WTC11 (cell line): ENCODE measurements around the gene CCBE1. TPM values are rescaled to one million over a fixed set of nuclear protein-coding genes. Genes with fewer than 3 reads are reported as not detected.

ENCODE experiments used
- ATAC-seq: fragments of 200-7000 bp; cut with Tn5 transposase; 2 replicates; pipeline ENCODE4 v1.10.0; 2021; ENCODE audit warnings: mild to moderate bottlenecking, moderate library complexity
- CTCF ChIA-PET: fragments of 300-600 bp; sonication (Branson Sonifier 250); formaldehyde crosslinking; loops from one replicate; lab custom pipeline; 2021; ENCODE audit warnings: antibody characterized with exemption; lab: Charles Lee
- POLR2A ChIA-PET: fragments of 350-600 bp; sonication (Branson Sonifier 250); formaldehyde crosslinking; loops from one replicate; lab custom pipeline; 2021; ENCODE audit warnings: antibody characterized with exemption; lab: Charles Lee
- DNase-seq: peaks from one replicate; pipeline ENCODE4 v3.0.0; 2021; ENCODE audit warnings: low spot score
- H3K27ac Mint-ChIP-seq: 2 replicates; pipeline ENCODE4 v1.8.0; 2021; ENCODE audit warnings: mixed read lengths
- H3K27me3 Mint-ChIP-seq: 2 replicates; pipeline ENCODE4 v1.8.0; 2021; ENCODE audit warnings: low read depth, mild to moderate bottlenecking, moderate library complexity, mixed read lengths
- H3K36me3 Mint-ChIP-seq: 2 replicates; pipeline ENCODE4 v1.8.0; 2021; ENCODE audit warnings: mixed read lengths
- H3K4me1 Mint-ChIP-seq: 2 replicates; pipeline ENCODE4 v1.8.0; 2022; ENCODE audit warnings: mixed read lengths
- H3K4me3 Mint-ChIP-seq: 2 replicates; pipeline ENCODE4 v1.8.0; 2021; ENCODE audit warnings: mild to moderate bottlenecking, moderate library complexity, mixed read lengths
- H3K9me3 Mint-ChIP-seq: 2 replicates; pipeline ENCODE4 v1.8.0; 2021; ENCODE audit warnings: mixed read lengths
- ATF1 ChIP-seq: sonication (generic); formaldehyde crosslinking; IDR thresholded peaks from 2 replicates; pipeline ENCODE4 v1.8.1; 2023; ENCODE audit warnings: mild to moderate bottlenecking, moderate library complexity, missing genetic modification reagents
- CBFB ChIP-seq: sonication (generic); formaldehyde crosslinking; IDR thresholded peaks from 2 replicates; pipeline ENCODE4 v1.8.1; 2022; ENCODE audit warnings: mild to moderate bottlenecking, low read depth, missing genetic modification reagents
- CREB1 ChIP-seq: sonication (generic); formaldehyde crosslinking; IDR thresholded peaks from 2 replicates; pipeline ENCODE4 v1.8.0; 2023; ENCODE audit warnings: mild to moderate bottlenecking, missing genetic modification reagents
- CREM ChIP-seq: sonication (generic); formaldehyde crosslinking; IDR thresholded peaks from 2 replicates; pipeline ENCODE4 v1.8.1; 2022; ENCODE audit warnings: mild to moderate bottlenecking, missing genetic modification reagents, moderate library complexity
- E2F4 ChIP-seq: sonication (generic); formaldehyde crosslinking; IDR thresholded peaks from 2 replicates; pipeline ENCODE4 v1.8.1; 2022; ENCODE audit warnings: low read depth, mild to moderate bottlenecking, moderate library complexity, missing genetic modification reagents, borderline replicate concordance
- E2F5 ChIP-seq: sonication (generic); formaldehyde crosslinking; IDR thresholded peaks from 2 replicates; pipeline ENCODE4 v1.8.1; 2022; ENCODE audit warnings: mild to moderate bottlenecking, moderate library complexity, missing genetic modification reagents
- ERG ChIP-seq: fragments of 250-450 bp; sonication (Bioruptor Pico); IDR thresholded peaks from 2 replicates; pipeline ENCODE4 v1.8.0; 2021; ENCODE audit warnings: mild to moderate bottlenecking
- ESRRA ChIP-seq: sonication (generic); formaldehyde crosslinking; IDR thresholded peaks from 2 replicates; pipeline ENCODE4 v1.8.1; 2022; ENCODE audit warnings: mild to moderate bottlenecking, missing genetic modification reagents, borderline replicate concordance
- ETV6 ChIP-seq: sonication (generic); formaldehyde crosslinking; IDR thresholded peaks from 2 replicates; pipeline ENCODE4 v1.8.1; 2022; ENCODE audit warnings: mild to moderate bottlenecking, missing genetic modification reagents
- FOXK1 ChIP-seq: sonication (generic); formaldehyde crosslinking; IDR thresholded peaks from 2 replicates; pipeline ENCODE4 v1.8.0; 2022; ENCODE audit warnings: mild to moderate bottlenecking, moderate library complexity, missing genetic modification reagents
- FOXP1 ChIP-seq: sonication (generic); formaldehyde crosslinking; IDR thresholded peaks from 2 replicates; pipeline ENCODE4 v1.8.0; 2022; ENCODE audit warnings: missing genetic modification reagents, mild to moderate bottlenecking, moderate library complexity, borderline replicate concordance
- GABPB1 ChIP-seq: sonication (generic); formaldehyde crosslinking; IDR thresholded peaks from 2 replicates; pipeline ENCODE4 v1.8.1; 2023; ENCODE audit warnings: mild to moderate bottlenecking, missing genetic modification reagents
- GRHL2 ChIP-seq: fragments of 250-450 bp; sonication (Bioruptor Pico); IDR thresholded peaks from 2 replicates; pipeline ENCODE4 v1.8.0; 2022; ENCODE audit warnings: mild to moderate bottlenecking, moderate library complexity; ENCODE audit not compliant: insufficient replicate concordance, severe bottlenecking
- GTF2I ChIP-seq: fragments of 250-450 bp; sonication (Bioruptor Pico); conservative IDR thresholded peaks from 2 replicates; pipeline ENCODE4 v1.4.0; 2021; ENCODE audit warnings: mild to moderate bottlenecking
- NFE2L1 ChIP-seq: sonication (generic); formaldehyde crosslinking; IDR thresholded peaks from 2 replicates; pipeline ENCODE4 v1.8.1; 2023; ENCODE audit warnings: missing genetic modification reagents
- NR1H2 ChIP-seq: sonication (generic); formaldehyde crosslinking; IDR thresholded peaks from 2 replicates; pipeline ENCODE4 v1.9.0; 2021; ENCODE audit warnings: mild to moderate bottlenecking, moderate library complexity, missing genetic modification reagents
- RELA ChIP-seq: sonication (generic); formaldehyde crosslinking; IDR thresholded peaks from 2 replicates; pipeline ENCODE4 v1.8.1; 2022; ENCODE audit warnings: missing genetic modification reagents, mild to moderate bottlenecking, borderline replicate concordance
- SOX15 ChIP-seq: fragments of 250-450 bp; sonication (Bioruptor Pico); IDR thresholded peaks from 2 replicates; pipeline ENCODE4 v1.9.0; 2021; ENCODE audit warnings: mild to moderate bottlenecking
- SP1 ChIP-seq: sonication (generic); formaldehyde crosslinking; conservative IDR thresholded peaks from 2 replicates; pipeline ENCODE4 v1.8.1; 2022; ENCODE audit warnings: missing genetic modification reagents
- TEAD1 ChIP-seq: sonication (generic); formaldehyde crosslinking; IDR thresholded peaks from 2 replicates; pipeline ENCODE4 v1.8.0; 2022; ENCODE audit warnings: mild to moderate bottlenecking, missing genetic modification reagents
- TEAD4 ChIP-seq: sonication (generic); formaldehyde crosslinking; IDR thresholded peaks from 2 replicates; pipeline ENCODE4 v1.8.0; 2022; ENCODE audit warnings: mild to moderate bottlenecking, missing genetic modification reagents
- USF2 ChIP-seq: sonication (generic); formaldehyde crosslinking; IDR thresholded peaks from 2 replicates; pipeline ENCODE4 v1.8.1; 2023; ENCODE audit warnings: mild to moderate bottlenecking, missing genetic modification reagents, moderate library complexity
- ZNF138 ChIP-seq: sonication (generic); formaldehyde crosslinking; conservative IDR thresholded peaks from 2 replicates; pipeline ENCODE4 v1.8.1; 2022; ENCODE audit warnings: mild to moderate bottlenecking, moderate library complexity, missing genetic modification reagents
- ZNF263 ChIP-seq: sonication (generic); formaldehyde crosslinking; IDR thresholded peaks from 2 replicates; pipeline ENCODE4 v1.8.1; 2022; ENCODE audit warnings: low read depth, mild to moderate bottlenecking, moderate library complexity, missing genetic modification reagents
- total RNA-seq: library from RNA; stranded (reverse); gene quantifications from 3 replicates; pipeline ENCODE4 v1.2.3, GENCODE V29; 2021
- TF ChIP-seq, protein P1 (sequence below): sonication (generic); formaldehyde crosslinking; IDR thresholded peaks from 2 replicates; pipeline ENCODE4 v1.8.1; 2023; ENCODE audit warnings: mild to moderate bottlenecking, moderate library complexity, missing genetic modification reagents

Gene CCBE1
- total RNA-seq, 1 experiment from 2014 or later = 9.7 TPM

DNA sequence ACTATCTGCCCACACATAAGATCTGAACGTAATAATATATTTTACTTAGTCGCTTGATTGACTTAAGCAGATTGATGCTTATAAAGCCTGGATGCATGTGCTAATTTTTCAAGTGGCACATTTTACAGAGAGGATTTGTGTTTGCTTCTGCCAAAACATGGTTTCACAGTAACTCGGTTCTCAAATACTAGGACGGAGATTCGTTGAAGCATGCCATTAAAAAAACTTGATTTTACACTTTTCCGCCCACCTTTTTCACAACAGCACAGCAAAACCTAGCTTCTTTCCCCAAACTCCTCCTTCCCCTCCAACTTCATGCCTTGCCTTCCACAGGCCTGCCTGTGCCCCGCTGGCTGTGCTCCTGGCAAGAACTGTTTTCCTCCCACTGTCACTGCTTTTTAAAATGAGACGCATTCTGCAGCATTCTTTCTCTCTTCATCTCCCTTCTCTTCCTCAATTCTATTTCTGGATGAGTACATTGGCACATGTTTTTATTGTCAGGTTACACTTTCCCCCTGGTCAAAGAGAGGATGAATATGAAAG lies 283.0 kb downstream of the CCBE1 start:
- CTCF ChIA-PET = no interaction called here
- Mint-ChIP-seq H3K4me1 (peaks cover 3% of the 10 kb centered on the region), H3K27me3 (peaks cover 20% of the 10 kb centered on the region)

GRCh38 chr18:59402432-59403090 lies 294.7 kb downstream of the CCBE1 start:
- H3K27me3 Mint-ChIP-seq = peaks cover 8% of the 10 kb centered on the region
- CTCF ChIA-PET = interaction anchor here (0.5 to 2.7 kb wide), 61 partner anchors 10 to 421 kb away, joined by 3 to 133 read pairs (median 6); partner anchors contain the start of genes CCBE1, CPLX4, GRP and LMAN1
- ATAC-seq (peak; percentile 100), DNase-seq (peak; percentile 88)
- peaks cover 5% of the 10 kb centered on the region for H3K4me1 Mint-ChIP-seq
- H3K4me3 Mint-ChIP-seq = no peak overlapping the region
- H3K27ac Mint-ChIP-seq = no peak overlapping the region
- no peaks in the 10 kb centered on the region for H3K36me3 Mint-ChIP-seq
- H3K9me3 Mint-ChIP-seq = no peaks in the 10 kb centered on the region
- POLR2A ChIA-PET = interaction anchor here (0.5 to 1.5 kb wide), 4 partner anchors 22 to 134 kb away, joined by 3 to 5 read pairs (median 4); no protein-coding TSS in a partner anchor
- no peak for TF ChIP-seq USF2 (CRISPR knock-in tag)
- no peak for TF ChIP-seq GABPB1
- peak; percentile 27; the same call in 1 of the 2 replicates for TF ChIP-seq TEAD1 (CRISPR knock-in tag)
- TF ChIP-seq SOX15 (CRISPR knock-in tag) = no peak
- peak; percentile 88; the same call in 1 of the 2 replicates for TF ChIP-seq ZNF138 (CRISPR knock-in tag)
- no peak for TF ChIP-seq ZNF263
- no peak for TF ChIP-seq NFE2L1 (CRISPR knock-in tag)
- TF ChIP-seq SP1 (CRISPR knock-in tag) = 0 out of 2 replicates have a peak, but pooled peaks have one; percentile 21
- TF ChIP-seq CBFB (CRISPR knock-in tag) = peak; percentile 54; the same call in 1 of the 2 replicates
- no peak for TF ChIP-seq ESRRA (CRISPR knock-in tag)
- 0 out of 2 replicates have a peak, but pooled peaks have one; percentile 53 for TF ChIP-seq FOXP1 (CRISPR knock-in tag)
- TF ChIP-seq FOXK1 (CRISPR knock-in tag) = peak; percentile 75
- TF ChIP-seq ETV6 = peak; percentile 63; the same call in 1 of the 2 replicates
- no peak for TF ChIP-seq ERG
- TF ChIP-seq ATF1 (CRISPR knock-in tag) = no peak
- TF ChIP-seq, protein P1, sequence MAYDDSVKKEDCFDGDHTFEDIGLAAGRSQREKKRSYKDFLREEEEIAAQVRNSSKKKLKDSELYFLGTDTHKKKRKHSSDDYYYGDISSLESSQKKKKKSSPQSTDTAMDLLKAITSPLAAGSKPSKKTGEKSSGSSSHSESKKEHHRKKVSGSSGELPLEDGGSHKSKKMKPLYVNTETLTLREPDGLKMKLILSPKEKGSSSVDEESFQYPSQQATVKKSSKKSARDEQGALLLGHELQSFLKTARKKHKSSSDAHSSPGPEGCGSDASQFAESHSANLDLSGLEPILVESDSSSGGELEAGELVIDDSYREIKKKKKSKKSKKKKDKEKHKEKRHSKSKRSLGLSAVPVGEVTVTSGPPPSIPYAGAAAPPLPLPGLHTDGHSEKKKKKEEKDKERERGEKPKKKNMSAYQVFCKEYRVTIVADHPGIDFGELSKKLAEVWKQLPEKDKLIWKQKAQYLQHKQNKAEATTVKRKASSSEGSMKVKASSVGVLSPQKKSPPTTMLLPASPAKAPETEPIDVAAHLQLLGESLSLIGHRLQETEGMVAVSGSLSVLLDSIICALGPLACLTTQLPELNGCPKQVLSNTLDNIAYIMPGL (CRISPR knock-in tag) = peak; percentile 76
- TF ChIP-seq GRHL2 = no peak
- TF ChIP-seq E2F5 (CRISPR knock-in tag) = no peak
- TF ChIP-seq CREB1 (CRISPR knock-in tag) = no peak
- 0 out of 2 replicates have a peak, but pooled peaks have one; percentile 26 for TF ChIP-seq CREM

More for the DNA sequence above, 283.0 kb downstream of the CCBE1 start:
- no peak for ATAC-seq
- no peak overlapping the region for H3K27ac Mint-ChIP-seq
- POLR2A ChIA-PET = no interaction called here
- peaks cover 3% of the 10 kb centered on the region; the same call in 1 of the 2 replicates for H3K36me3 Mint-ChIP-seq
- TF ChIP-seq GTF2I (no peak), NR1H2 (CRISPR knock-in tag) (no peak), E2F4 (no peak), ZNF263 (no peak), TEAD4 (CRISPR knock-in tag) (no peak), RELA (CRISPR knock-in tag) (no peak)
- no peak for DNase-seq
- peaks cover 16% of the 10 kb centered on the region for H3K9me3 Mint-ChIP-seq
- no peak overlapping the region for H3K4me3 Mint-ChIP-seq
